ENCODE data around the gene RAD52. TPM values are rescaled to one million over a fixed set of nuclear protein-coding genes. Genes with fewer than 3 reads are reported as not detected.

Gene RAD52
- total RNA-seq: 175 TPM

GRCh38 chr12:949453-950191 is at the start of gene RAD52:
TSS of gene RAD52 (minus strand) at chr12:949694. CDS start at chr12:933058, 16,636 bp downstream.
- Histone ChIP-seq H3K27ac (peak within 1 kb of the TSS; percentile 92 to 94), H3K9me3 (no peaks in the 10 kb centered on the region), H3K36me3 (no peaks in the 10 kb centered on the region), H3K27me3 (no peaks in the 10 kb centered on the region), H3K4me3 (peak within 1 kb of the TSS; percentile 82 to 93), H3K4me1 (peaks cover 5 to 6% of the 10 kb centered on the region in 2 donors)
- intact Hi-C loops (cut with DNase I): loop anchor here (1.0 to 5.0 kb wide), 7 partner anchors 42 to 643 kb away; partner anchors contain the start of genes ERC1 and FBXL14
- DNase-seq (ENCODE audit: low spot score in 2 of 2): peak; percentile 88 to 98
- TF ChIP-seq CTCF (IDR thresholded peaks at IDR 0.05): peak; percentile 97 to 98 (median 98)

GRCh38 chr12:998020-998874 is 48.8 kb upstream of the RAD52 start:
- peak overlapping the region; percentile 31 to 63 for H3K27ac ChIP-seq
- no peaks in the 10 kb centered on the region for H3K9me3 ChIP-seq
- TF ChIP-seq CTCF (IDR thresholded peaks at IDR 0.05): no peak
- DNase-seq (ENCODE audit: low spot score in 2 of 2): no peak
- no peaks in the 10 kb centered on the region for H3K27me3 ChIP-seq
- peaks cover 0 to 9% of the 10 kb centered on the region in 2 donors for H3K4me1 ChIP-seq
- H3K36me3 ChIP-seq: peaks cover 0 to 6% of the 10 kb centered on the region in 2 donors
- H3K4me3 ChIP-seq: no peak overlapping the region
- intact Hi-C loops (cut with DNase I): loop anchor here (5.0 kb wide), 1 partner anchor 599 kb away; no protein-coding TSS in a partner anchor

GRCh38 chr12:997505-997904 is 48.0 kb upstream of the RAD52 start:
- no peak for DNase-seq (ENCODE audit: low spot score in 2 of 2)
- peaks cover 0 to 6% of the 10 kb centered on the region in 2 donors for H3K36me3 ChIP-seq
- H3K9me3 ChIP-seq: no peaks in the 10 kb centered on the region
- H3K27me3 ChIP-seq: no peaks in the 10 kb centered on the region
- TF ChIP-seq CTCF (IDR thresholded peaks at IDR 0.05): no peak
- H3K4me1 ChIP-seq: peaks cover 0 to 12% of the 10 kb centered on the region in 2 donors
- intact Hi-C loops (cut with DNase I): loop anchor here (5.0 kb wide), 1 partner anchor 600 kb away; no protein-coding TSS in a partner anchor
- H3K27ac ChIP-seq: peak overlapping the region; percentile 31 to 63
- H3K4me3 ChIP-seq: no peak overlapping the region

- no peak for DNase-seq (ENCODE audit: low spot score in 2 of 2)
- H3K27ac ChIP-seq: no peak overlapping the region
- no peak for TF ChIP-seq CTCF (IDR thresholded peaks at IDR 0.05)
- H3K4me3 ChIP-seq: no peak overlapping the region
- intact Hi-C loops (cut with DNase I): loop anchor here (5.0 kb wide), 1 partner anchor 600 kb away; no protein-coding TSS in a partner anchor
- peaks cover 0 to 13% of the 10 kb centered on the region in 2 donors for H3K4me1 ChIP-seq
- peaks cover 0 to 6% of the 10 kb centered on the region in 2 donors for H3K36me3 ChIP-seq
- H3K27me3 ChIP-seq: no peaks in the 10 kb centered on the region
- H3K9me3 ChIP-seq: no peaks in the 10 kb centered on the region
Measured at GRCh38 chr12:996881-997280, 47.4 kb upstream of the RAD52 start.

- intact Hi-C loops (cut with DNase I): loop anchor here (5.0 kb wide), 2 partner anchors 90 to 240 kb away; partner anchors contain the start of gene WNK1
- no peak for DNase-seq (ENCODE audit: low spot score in 2 of 2)
- Histone ChIP-seq H3K9me3 (no peaks in the 10 kb centered on the region), H3K27ac (peak overlapping the region in 1 of 2 donors; percentile 98), H3K4me1 (peaks cover 0 to 21% of the 10 kb centered on the region in 2 donors), H3K4me3 (peak overlapping the region in 1 of 2 donors; percentile 90), H3K27me3 (no peaks in the 10 kb centered on the region), H3K36me3 (no peaks in the 10 kb centered on the region)
- no peak for TF ChIP-seq CTCF (IDR thresholded peaks at IDR 0.05)
Measured at GRCh38 chr12:992647-993046, 43.2 kb upstream of the RAD52 start.

Data from ascending aorta (tissue), 2 donors.